Measurements from ENCODE around the gene CHPT1.

DNA sequence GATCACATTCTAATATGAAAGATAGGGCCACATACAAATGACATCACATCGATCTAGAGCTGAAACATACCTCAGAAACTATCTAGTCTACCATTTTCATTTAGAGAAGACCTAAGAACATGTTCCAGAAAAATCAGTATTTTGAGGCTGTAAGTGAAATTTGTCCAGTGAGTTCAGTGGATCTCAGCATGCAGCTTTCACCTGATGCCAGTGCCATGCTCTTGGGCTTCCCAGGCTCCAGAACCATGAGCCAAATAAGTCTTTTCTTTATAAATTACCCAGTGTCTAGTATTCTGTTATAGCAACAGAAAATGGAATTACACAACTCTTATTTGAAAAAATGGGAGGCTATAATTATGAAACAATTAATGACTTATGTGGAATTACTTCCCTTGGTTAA lies 9.0 kb downstream of the CHPT1 start:
- TF ChIP-seq, protein P1, sequence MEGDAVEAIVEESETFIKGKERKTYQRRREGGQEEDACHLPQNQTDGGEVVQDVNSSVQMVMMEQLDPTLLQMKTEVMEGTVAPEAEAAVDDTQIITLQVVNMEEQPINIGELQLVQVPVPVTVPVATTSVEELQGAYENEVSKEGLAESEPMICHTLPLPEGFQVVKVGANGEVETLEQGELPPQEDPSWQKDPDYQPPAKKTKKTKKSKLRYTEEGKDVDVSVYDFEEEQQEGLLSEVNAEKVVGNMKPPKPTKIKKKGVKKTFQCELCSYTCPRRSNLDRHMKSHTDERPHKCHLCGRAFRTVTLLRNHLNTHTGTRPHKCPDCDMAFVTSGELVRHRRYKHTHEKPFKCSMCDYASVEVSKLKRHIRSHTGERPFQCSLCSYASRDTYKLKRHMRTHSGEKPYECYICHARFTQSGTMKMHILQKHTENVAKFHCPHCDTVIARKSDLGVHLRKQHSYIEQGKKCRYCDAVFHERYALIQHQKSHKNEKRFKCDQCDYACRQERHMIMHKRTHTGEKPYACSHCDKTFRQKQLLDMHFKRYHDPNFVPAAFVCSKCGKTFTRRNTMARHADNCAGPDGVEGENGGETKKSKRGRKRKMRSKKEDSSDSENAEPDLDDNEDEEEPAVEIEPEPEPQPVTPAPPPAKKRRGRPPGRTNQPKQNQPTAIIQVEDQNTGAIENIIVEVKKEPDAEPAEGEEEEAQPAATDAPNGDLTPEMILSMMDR (IDR thresholded peaks at IDR 0.05; ENCODE audit: poor library complexity, severe bottlenecking): no peak
- TF ChIP-seq SMC3 (conservative IDR thresholded peaks at IDR 0.05; ENCODE audit: poor library complexity) (no peak), EZH2 (IDR thresholded peaks at IDR 0.05; ENCODE audit: borderline replicate concordance, insufficient read depth, low read length, poor library complexity, severe bottlenecking) (no peak), MXI1 (conservative IDR thresholded peaks at IDR 0.05; ENCODE audit: poor library complexity, severe bottlenecking) (no peak), POLR2AphosphoS5 (IDR thresholded peaks at IDR 0.05) (no peak)
